ACC112 (cell line): Measurements from ENCODE around the gene GCC2.
"Not testable (repeated sequence)": the region's sequence is repeated elsewhere in the genome, so short reads cannot be mapped to it uniquely, and the experiment has no call there.

ENCODE experiments used
- H2AFZ ChIP-seq: fragments of 200-600 bp; sonication (generic); one replicate; pipeline ENCODE4 v1.6.0; 2017; ENCODE audit warnings: antibody characterized with exemption, low read length; ENCODE audit not compliant: unreplicated experiment
- H3K27ac ChIP-seq: fragments of 200-600 bp; sonication (generic); 2 replicates; pipeline ENCODE4 v1.5.1; 2014; ENCODE audit warnings: low read depth, mild to moderate bottlenecking, antibody characterized with exemption, low read length, moderate library complexity
- H3K27me3 ChIP-seq: fragments of 200-600 bp; sonication (generic); 2 replicates; pipeline ENCODE4 v1.6.1; 2014; ENCODE audit warnings: mild to moderate bottlenecking, antibody characterized with exemption, low read length, moderate library complexity, mixed read lengths; ENCODE audit not compliant: insufficient read depth
- H3K36me3 ChIP-seq: fragments of 200-600 bp; sonication (generic); 2 replicates; pipeline ENCODE4 v1.6.1; 2016; ENCODE audit warnings: mild to moderate bottlenecking, antibody characterized with exemption, low read length, moderate library complexity, mixed read lengths; ENCODE audit not compliant: insufficient read depth
- H3K4me1 ChIP-seq: fragments of 200-600 bp; sonication (generic); one replicate; pipeline ENCODE4 v1.6.1; 2016; ENCODE audit warnings: low read length, mixed read lengths; ENCODE audit not compliant: insufficient read depth, unreplicated experiment, control insufficient read depth
- H3K4me3 ChIP-seq: fragments of 200-600 bp; sonication (generic); 2 replicates; pipeline ENCODE4 v1.5.1; 2014; ENCODE audit warnings: mild to moderate bottlenecking, low read depth, low read length
- H3K79me2 ChIP-seq: fragments of 200-600 bp; sonication (generic); one replicate; pipeline ENCODE4 v1.6.0; 2016; ENCODE audit warnings: low read length; ENCODE audit not compliant: control insufficient read depth, unreplicated experiment, insufficient read depth

Gene GCC2

DNA sequence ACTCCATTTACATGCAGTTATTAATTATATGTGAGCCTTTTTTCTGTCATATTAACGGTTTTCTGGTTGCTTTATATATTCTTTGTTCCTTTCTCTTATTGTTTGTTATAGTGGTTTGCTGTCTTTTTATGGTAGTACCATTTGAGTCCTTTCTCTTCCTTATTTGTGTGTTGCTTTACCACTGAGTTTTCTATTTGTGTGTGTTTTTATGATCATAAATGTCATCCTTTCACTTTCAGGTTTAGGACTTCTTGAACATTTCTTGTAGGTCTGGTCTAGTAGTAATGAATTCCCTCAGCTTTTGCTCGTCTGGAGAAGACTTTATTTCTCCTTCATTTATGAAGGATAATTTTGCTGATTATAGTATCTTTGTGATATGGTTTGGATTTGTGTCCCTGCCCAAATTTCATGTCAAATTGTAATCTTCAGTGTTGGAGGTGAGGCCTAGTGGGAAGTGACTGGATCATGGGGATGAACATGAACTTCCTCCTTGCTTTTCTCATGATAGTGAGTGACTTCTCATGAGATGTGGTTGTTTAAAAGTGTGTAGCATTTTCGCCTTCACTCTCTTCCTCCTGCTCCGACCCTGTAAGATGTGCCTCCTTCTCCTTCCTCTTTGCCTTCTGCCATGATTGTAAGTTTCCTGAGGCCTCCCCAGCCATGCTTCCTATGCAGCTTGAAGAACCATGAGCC lies 11.5 kb downstream of the GCC2 start:
- peaks cover 60% of the 10 kb centered on the region for H3K36me3 ChIP-seq
- H3K79me2 ChIP-seq: peaks cover 10% of the 10 kb centered on the region
- no peak overlapping the region for H3K4me3 ChIP-seq
- H3K27ac ChIP-seq: no peak overlapping the region
- H2AFZ ChIP-seq: no peak overlapping the region
- H3K4me1 ChIP-seq: no peaks in the 10 kb centered on the region
- H3K27me3 ChIP-seq: no peaks in the 10 kb centered on the region

DNA sequence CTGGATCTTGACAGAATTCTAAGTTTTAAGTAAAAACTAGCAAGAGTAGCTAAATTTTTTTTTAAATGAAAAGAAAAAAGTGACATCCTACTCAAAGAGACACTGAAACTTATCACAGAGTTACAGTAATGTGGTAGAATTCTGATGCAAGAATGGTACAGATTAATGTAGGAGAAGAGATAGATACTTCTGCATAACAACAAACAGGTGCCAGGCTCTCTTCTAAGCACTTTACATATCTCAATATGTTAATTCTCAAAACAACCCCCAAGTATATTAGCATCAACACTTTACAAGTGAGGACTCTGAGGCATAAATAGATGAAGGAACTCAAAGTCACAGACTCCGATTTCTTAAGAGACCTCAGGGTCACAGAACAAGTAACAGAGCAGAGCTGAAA lies 28.1 kb downstream of the GCC2 start:
- Histone ChIP-seq H2AFZ (no peak overlapping the region), H3K27me3 (no peaks in the 10 kb centered on the region), H3K4me1 (no peaks in the 10 kb centered on the region), H3K4me3 (no peak overlapping the region), H3K36me3 (peaks cover 22% of the 10 kb centered on the region), H3K79me2 (no peaks in the 10 kb centered on the region), H3K27ac (no peak overlapping the region)

DNA sequence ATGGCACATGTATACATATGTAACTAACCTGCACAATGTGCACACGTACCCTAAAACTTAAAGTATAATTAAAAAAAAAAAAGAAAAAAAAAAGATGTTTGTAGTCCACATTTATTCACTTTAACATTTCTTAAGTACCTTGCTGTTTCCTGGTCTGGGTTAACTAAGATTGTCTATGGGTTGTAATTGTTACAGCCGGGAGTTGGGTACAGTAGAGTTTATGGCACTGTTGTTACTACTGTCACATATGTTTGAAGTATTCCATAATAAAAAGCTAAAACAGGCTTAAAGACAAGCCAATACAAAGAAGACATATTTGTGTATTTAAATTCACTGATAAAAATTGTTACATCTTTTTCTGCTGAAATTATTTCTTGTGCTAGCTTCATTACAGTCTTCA lies 36.2 kb downstream of the GCC2 start:
- H3K36me3 ChIP-seq: peaks cover 32% of the 10 kb centered on the region

DNA sequence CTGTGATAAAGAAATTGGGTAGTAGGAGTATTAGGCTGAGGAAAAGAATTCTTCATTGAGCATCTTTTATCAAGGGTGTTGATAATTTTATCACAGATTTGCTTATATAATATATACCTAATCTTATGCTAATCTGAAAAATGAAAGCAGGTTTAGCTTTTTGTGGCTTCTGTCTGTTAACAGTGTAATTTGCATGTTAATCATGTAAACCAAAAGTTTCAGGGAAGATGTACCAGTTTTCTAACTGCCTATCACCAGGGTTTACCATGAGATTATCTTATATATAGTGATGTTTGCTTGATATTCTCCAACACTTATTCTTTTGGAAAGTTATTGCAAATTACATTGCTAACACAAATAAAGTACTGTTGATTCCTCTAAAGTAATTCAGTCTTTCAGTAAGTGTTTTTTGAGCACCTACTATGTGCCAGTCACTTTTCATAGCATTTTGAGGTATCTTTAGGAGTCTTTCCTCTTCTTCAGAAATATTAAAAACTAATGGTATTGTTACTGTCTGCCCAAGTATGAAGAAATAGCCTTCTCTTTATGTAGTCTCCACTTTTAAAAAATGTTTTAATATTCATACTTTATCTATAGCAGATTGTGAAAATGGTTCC lies 41.6 kb downstream of the GCC2 start:
- Histone ChIP-seq H2AFZ (no peak overlapping the region), H3K27me3 (no peaks in the 10 kb centered on the region), H3K27ac (no peak overlapping the region), H3K79me2 (no peaks in the 10 kb centered on the region), H3K4me1 (peaks cover 15% of the 10 kb centered on the region), H3K4me3 (no peak overlapping the region), H3K36me3 (peaks cover 8% of the 10 kb centered on the region; the same call in 1 of the 2 replicates)

More for the DNA sequence above, 36.2 kb downstream of the GCC2 start:
- Histone ChIP-seq H3K79me2 (no peaks in the 10 kb centered on the region), H3K4me3 (no peak overlapping the region), H3K4me1 (no peaks in the 10 kb centered on the region), H3K27me3 (no peaks in the 10 kb centered on the region), H2AFZ (no peak overlapping the region), H3K27ac (no peak overlapping the region)

DNA sequence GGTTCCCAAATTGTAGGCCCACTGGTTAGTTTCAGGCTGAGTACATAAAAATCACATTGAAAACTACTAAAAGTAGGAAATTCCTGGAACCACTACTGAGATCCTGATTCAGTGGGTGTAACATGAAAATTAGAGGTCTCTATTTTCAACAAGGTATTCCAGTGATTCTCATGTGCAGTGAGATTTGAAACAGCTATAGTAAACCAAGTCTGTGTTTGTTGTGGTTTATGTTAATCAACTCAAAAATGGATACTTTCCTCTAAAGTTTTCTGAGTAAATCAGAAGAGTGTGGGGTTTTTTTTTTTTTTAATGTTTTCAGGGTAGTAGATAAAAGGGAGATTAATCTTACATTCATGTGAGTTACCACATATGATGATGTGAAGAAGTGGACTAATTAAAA lies 42.8 kb downstream of the GCC2 start:
- no peaks in the 10 kb centered on the region for H3K27me3 ChIP-seq
- no peak overlapping the region for H3K4me3 ChIP-seq
- H3K36me3 ChIP-seq: peaks cover 8% of the 10 kb centered on the region; the same call in 1 of the 2 replicates
- H3K4me1 ChIP-seq: peaks cover 15% of the 10 kb centered on the region
- no peaks in the 10 kb centered on the region for H3K79me2 ChIP-seq
- no peak overlapping the region for H2AFZ ChIP-seq
- peak overlapping the region; percentile 48 for H3K27ac ChIP-seq

DNA sequence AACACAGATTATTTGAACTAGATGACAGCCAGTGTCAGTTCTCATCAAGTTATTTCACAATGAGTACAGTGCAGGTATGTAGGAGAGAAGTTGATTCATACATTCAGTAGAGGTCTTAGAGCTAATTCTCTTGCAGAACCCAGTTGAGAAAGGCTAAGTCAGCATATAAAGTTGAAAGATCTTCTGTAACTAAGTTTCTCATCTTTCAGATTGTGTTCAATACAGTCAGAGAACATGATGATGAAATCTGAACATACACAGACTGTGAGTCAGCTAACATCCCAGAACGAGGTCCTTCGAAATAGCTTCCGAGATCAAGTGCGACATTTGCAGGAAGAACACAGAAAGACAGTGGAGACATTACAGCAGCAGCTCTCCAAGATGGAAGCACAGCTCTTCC lies 43.4 kb downstream of the GCC2 start:
- Histone ChIP-seq H3K36me3 (peaks cover 8% of the 10 kb centered on the region; the same call in 1 of the 2 replicates), H3K79me2 (no peaks in the 10 kb centered on the region)

DNA sequence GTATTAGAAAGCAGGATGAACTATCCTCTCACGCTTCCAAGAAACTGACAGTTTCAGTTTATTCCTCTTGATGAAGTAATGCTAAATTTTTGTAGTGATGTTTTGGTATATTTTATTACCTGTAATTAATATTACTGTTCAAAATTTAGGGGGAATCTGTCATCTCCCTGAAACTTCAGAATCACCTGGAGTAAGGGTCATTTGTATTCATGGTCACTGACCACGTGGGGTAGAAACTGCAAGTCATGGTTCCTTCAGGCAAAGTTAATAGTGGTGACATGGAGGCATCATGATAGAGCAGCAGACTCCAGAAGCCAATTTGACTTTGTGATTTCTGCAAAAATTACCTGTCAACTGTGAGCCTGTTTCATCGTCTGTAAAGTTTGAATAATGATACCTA lies 47.2 kb downstream of the GCC2 start:
- H3K79me2 ChIP-seq, H3K27ac ChIP-seq, H3K4me3 ChIP-seq, H3K27me3 ChIP-seq, H3K36me3 ChIP-seq, H2AFZ ChIP-seq: not testable (repeated sequence)
- H3K4me1 ChIP-seq: peaks cover 14% of the 10 kb centered on the region

More for the DNA sequence above, 43.4 kb downstream of the GCC2 start:
- H2AFZ ChIP-seq: no peak overlapping the region
- H3K27me3 ChIP-seq: no peaks in the 10 kb centered on the region
- H3K4me1 ChIP-seq: peaks cover 15% of the 10 kb centered on the region
- H3K4me3 ChIP-seq: no peak overlapping the region
- H3K27ac ChIP-seq: peak overlapping the region; percentile 48

DNA sequence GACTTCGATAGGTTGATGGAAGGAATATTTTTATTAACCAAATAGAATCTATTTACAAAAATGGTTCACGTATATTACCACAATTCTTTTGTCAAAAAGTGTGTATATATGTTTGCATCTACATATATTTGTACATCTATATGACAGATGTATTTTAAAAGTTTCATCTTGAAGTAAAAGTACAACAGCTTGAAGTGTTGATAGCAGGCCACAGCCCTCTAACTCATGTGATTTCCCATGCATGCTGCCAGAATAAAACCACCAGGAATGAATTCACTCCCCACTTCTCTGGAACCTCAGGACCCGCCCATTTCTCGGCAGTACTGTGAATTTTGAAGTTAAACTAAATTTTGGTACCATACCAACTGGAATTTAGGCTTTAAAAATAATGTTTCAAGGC lies 58.6 kb downstream of the GCC2 start:
- not testable (repeated sequence) for H2AFZ ChIP-seq, H3K79me2 ChIP-seq, H3K27ac ChIP-seq, H3K36me3 ChIP-seq, H3K4me1 ChIP-seq, H3K4me3 ChIP-seq, H3K27me3 ChIP-seq

DNA sequence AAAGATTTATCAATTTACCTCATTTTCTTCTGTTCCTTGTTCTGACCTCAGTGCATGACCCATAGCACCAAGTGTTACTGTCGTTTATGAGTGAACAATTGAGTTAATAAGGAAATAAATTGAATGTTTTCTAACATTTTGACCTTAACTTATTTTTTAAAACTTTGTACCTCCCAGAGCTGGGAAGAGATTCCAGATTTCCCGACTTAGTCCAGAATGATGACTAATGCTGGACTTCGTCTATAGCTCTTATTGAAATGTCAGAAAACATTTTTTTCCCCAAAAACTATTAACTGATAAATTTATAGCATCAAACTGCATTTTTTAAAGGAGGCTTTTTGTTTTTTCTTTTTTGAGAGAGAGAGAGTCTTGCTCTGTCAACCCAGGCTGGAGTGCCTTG lies 63.4 kb downstream of the GCC2 start:
- H3K4me1 ChIP-seq, H3K4me3 ChIP-seq, H3K79me2 ChIP-seq, H3K27me3 ChIP-seq, H3K36me3 ChIP-seq, H2AFZ ChIP-seq, H3K27ac ChIP-seq: not testable (repeated sequence)

DNA sequence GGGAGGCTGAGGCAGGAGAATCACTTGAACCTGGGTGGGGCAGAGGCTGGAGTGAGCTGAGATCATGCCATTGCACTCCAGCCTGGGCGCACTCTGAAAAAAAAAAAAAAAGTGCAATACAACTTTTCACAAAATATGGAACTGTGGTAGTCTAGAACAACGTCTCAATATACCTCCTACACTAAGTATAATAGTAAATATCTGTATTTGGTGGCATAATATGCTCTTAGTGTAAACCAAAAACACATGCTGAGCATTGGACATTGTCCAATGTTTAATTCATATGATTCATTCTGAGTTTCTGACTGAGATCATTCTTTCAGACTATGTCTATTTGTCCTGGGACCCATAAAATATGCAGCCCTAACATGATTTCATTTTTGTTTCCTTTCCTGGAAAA lies 65.5 kb downstream of the GCC2 start:
- not testable (repeated sequence) for H3K27me3 ChIP-seq, H3K4me1 ChIP-seq, H3K27ac ChIP-seq, H2AFZ ChIP-seq, H3K79me2 ChIP-seq, H3K36me3 ChIP-seq, H3K4me3 ChIP-seq

DNA sequence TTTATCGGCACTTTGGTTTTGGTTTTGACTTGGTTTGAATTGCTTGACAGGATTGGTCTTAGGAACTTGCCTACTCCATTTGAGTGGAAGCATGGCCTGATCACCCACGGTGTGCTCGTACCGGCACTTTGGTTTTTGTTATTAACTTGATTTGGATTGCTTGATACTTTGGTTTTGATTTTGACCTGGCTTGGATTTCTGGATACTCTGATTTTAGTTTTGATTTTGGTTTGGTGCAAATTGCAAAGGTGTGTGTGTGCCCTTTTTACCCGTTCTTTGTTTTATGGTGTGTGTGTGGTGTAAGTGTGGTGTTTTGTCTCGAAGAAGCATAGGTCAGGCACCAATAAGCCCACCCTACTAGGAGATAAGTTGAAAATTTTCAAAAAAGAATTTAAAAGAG lies 75.7 kb downstream of the GCC2 start:
- not testable (repeated sequence) for H2AFZ ChIP-seq, H3K27ac ChIP-seq, H3K27me3 ChIP-seq, H3K36me3 ChIP-seq, H3K79me2 ChIP-seq, H3K4me3 ChIP-seq, H3K4me1 ChIP-seq
